Rectal smooth muscle tissue (tissue), 1 donor: Measurements from ENCODE around the gene SPATA31C1.
"Not testable (repeated sequence)": the region's sequence is repeated elsewhere in the genome, so short reads cannot be mapped to it uniquely, and the experiment has no call there.

ENCODE experiments used
- H3K27ac ChIP-seq: one replicate; pipeline ENCODE4 v1.7.0; 2013; ENCODE audit warnings: low read depth, low read length, inconsistent platforms
- H3K27me3 ChIP-seq: one replicate; pipeline ENCODE4 v1.7.0; 2013; ENCODE audit warnings: low read length; ENCODE audit not compliant: control insufficient read depth, insufficient read depth
- H3K36me3 ChIP-seq: one replicate; pipeline ENCODE4 v1.7.0; 2013; ENCODE audit warnings: low read length; ENCODE audit not compliant: control insufficient read depth, insufficient read depth
- H3K4me1 ChIP-seq: one replicate; pipeline ENCODE4 v1.7.0; 2013; ENCODE audit warnings: low read length; ENCODE audit not compliant: control insufficient read depth, insufficient read depth
- H3K4me3 ChIP-seq: one replicate; pipeline ENCODE4 v1.7.0; 2013; ENCODE audit warnings: low read length
- H3K9ac ChIP-seq: one replicate; pipeline ENCODE4 v1.7.0; 2013; ENCODE audit warnings: low read length

SPATA31C1 gene

GRCh38 chr9:87917662-87918061, at the start of gene SPATA31C1:
SPATA31C1 (plus strand) TSS chr9:87917962.
- H3K27ac ChIP-seq, H3K4me3 ChIP-seq, H3K4me1 ChIP-seq, H3K36me3 ChIP-seq, H3K27me3 ChIP-seq, H3K9ac ChIP-seq: not testable (repeated sequence)

GRCh38 chr9:87868175-87868574, 49.6 kb upstream of the SPATA31C1 start:
- H3K4me1 ChIP-seq, result peaks cover 10% of the 10 kb centered on the region
- H3K36me3 ChIP-seq, result no peaks in the 10 kb centered on the region
- H3K27me3 ChIP-seq, result peaks cover 2% of the 10 kb centered on the region
- no peak overlapping the region for H3K4me3 ChIP-seq
- no peak overlapping the region for H3K9ac ChIP-seq
- no peak overlapping the region for H3K27ac ChIP-seq

- Histone ChIP-seq H3K4me1 (peaks cover 14% of the 10 kb centered on the region), H3K36me3 (no peaks in the 10 kb centered on the region), H3K9ac (no peak overlapping the region), H3K27ac (no peak overlapping the region), H3K4me3 (no peak overlapping the region), H3K27me3 (peaks cover 2% of the 10 kb centered on the region)
Observed at GRCh38 chr9:87868635-87869034, 49.1 kb upstream of the SPATA31C1 start.

GRCh38 chr9:87869082-87869481, 48.7 kb upstream of the SPATA31C1 start:
- H3K27me3 ChIP-seq, result peaks cover 2% of the 10 kb centered on the region
- no peak overlapping the region for H3K27ac ChIP-seq
- H3K4me3 ChIP-seq, result no peak overlapping the region
- no peak overlapping the region for H3K9ac ChIP-seq
- peaks cover 15% of the 10 kb centered on the region for H3K4me1 ChIP-seq
- H3K36me3 ChIP-seq, result no peaks in the 10 kb centered on the region

GRCh38 chr9:87871425-87872078, 46.2 kb upstream of the SPATA31C1 start:
- Histone ChIP-seq H3K36me3 (no peaks in the 10 kb centered on the region), H3K9ac (no peak overlapping the region), H3K4me3 (no peak overlapping the region), H3K4me1 (peaks cover 18% of the 10 kb centered on the region), H3K27ac (peak overlapping the region; percentile 88), H3K27me3 (peaks cover 2% of the 10 kb centered on the region)

GRCh38 chr9:87872079-87872624, 45.6 kb upstream of the SPATA31C1 start:
- H3K4me3 ChIP-seq, result no peak overlapping the region
- no peak overlapping the region for H3K9ac ChIP-seq
- H3K27ac ChIP-seq, result peak overlapping the region; percentile 88

GRCh38 chr9:87873607-87874303, 44.0 kb upstream of the SPATA31C1 start:
- Histone ChIP-seq H3K9ac (no peak overlapping the region), H3K4me3 (no peak overlapping the region), H3K27ac (peak overlapping the region; percentile 83), H3K36me3 (no peaks in the 10 kb centered on the region), H3K27me3 (no peaks in the 10 kb centered on the region), H3K4me1 (peaks cover 18% of the 10 kb centered on the region)

More at GRCh38 chr9:87872079-87872624, 45.6 kb upstream of the SPATA31C1 start:
- no peaks in the 10 kb centered on the region for H3K27me3 ChIP-seq
- H3K36me3 ChIP-seq, result no peaks in the 10 kb centered on the region
- peaks cover 18% of the 10 kb centered on the region for H3K4me1 ChIP-seq

GRCh38 chr9:87874304-87874623, 43.5 kb upstream of the SPATA31C1 start:
- Histone ChIP-seq H3K4me1 (peaks cover 18% of the 10 kb centered on the region), H3K4me3 (no peak overlapping the region), H3K9ac (no peak overlapping the region), H3K27me3 (no peaks in the 10 kb centered on the region), H3K36me3 (no peaks in the 10 kb centered on the region), H3K27ac (peak overlapping the region; percentile 83)

GRCh38 chr9:87875060-87875459, 42.7 kb upstream of the SPATA31C1 start:
- Histone ChIP-seq H3K9ac (no peak overlapping the region), H3K4me3 (no peak overlapping the region), H3K36me3 (no peaks in the 10 kb centered on the region), H3K27ac (no peak overlapping the region), H3K4me1 (peaks cover 18% of the 10 kb centered on the region), H3K27me3 (no peaks in the 10 kb centered on the region)

- no peak overlapping the region for H3K9ac ChIP-seq
- H3K4me3 ChIP-seq, result no peak overlapping the region
- H3K4me1 ChIP-seq, result peaks cover 18% of the 10 kb centered on the region
- no peak overlapping the region for H3K27ac ChIP-seq
- no peaks in the 10 kb centered on the region for H3K36me3 ChIP-seq
- H3K27me3 ChIP-seq, result no peaks in the 10 kb centered on the region
Observed at GRCh38 chr9:87875831-87876545, 41.8 kb upstream of the SPATA31C1 start.

- Histone ChIP-seq H3K27ac (no peak overlapping the region), H3K9ac (no peak overlapping the region), H3K36me3 (no peaks in the 10 kb centered on the region), H3K27me3 (no peaks in the 10 kb centered on the region), H3K4me1 (peaks cover 18% of the 10 kb centered on the region), H3K4me3 (no peak overlapping the region)
Observed at GRCh38 chr9:87876708-87877107, 41.1 kb upstream of the SPATA31C1 start.

GRCh38 chr9:87878989-87879511, 38.7 kb upstream of the SPATA31C1 start:
- Histone ChIP-seq H3K4me1 (peaks cover 3% of the 10 kb centered on the region), H3K27me3 (no peaks in the 10 kb centered on the region), H3K36me3 (no peaks in the 10 kb centered on the region), H3K9ac (no peak overlapping the region), H3K4me3 (no peak overlapping the region), H3K27ac (peak overlapping the region; percentile 33)
